Bronchial epithelial cell (primary cell): ENCODE data around the gene NCBP2. TPM values are rescaled to one million over a fixed set of nuclear protein-coding genes. Genes with fewer than 3 reads are reported as not detected.

Experiments used
- DNase-seq: peaks from one replicate; pipeline ENCODE4 v3.0.0-alpha.2; 2010; ENCODE audit warnings: low read depth
- FAIRE-seq: peaks from 2 replicates; lab custom pipeline; 2011; peaks lifted over from hg19 to GRCh38; lab: Jason Lieb, UNC
- H3K27me3 ChIP-seq: 2 replicates; pipeline ENCODE4 v1.5.1; 2011; ENCODE audit warnings: low read length; ENCODE audit not compliant: control insufficient read depth, insufficient read depth
- H3K36me3 ChIP-seq: 2 replicates; pipeline ENCODE4 v1.5.1; 2011; ENCODE audit warnings: low read length; ENCODE audit not compliant: control insufficient read depth, insufficient read depth
- H3K4me3 ChIP-seq: 2 replicates; pipeline ENCODE4 v1.5.1; 2011; ENCODE audit warnings: mild to moderate bottlenecking, low read depth, low read length, control low read depth
- CTCF ChIP-seq: IDR thresholded peaks from 2 replicates; pipeline ENCODE4 v1.5.1; 2011; ENCODE audit warnings: mild to moderate bottlenecking, moderate library complexity, low read length, control low read depth, inconsistent platforms; ENCODE audit not compliant: insufficient read depth, severe bottlenecking
- total RNA-seq: library from RNA; depleted of rRNA; stranded (reverse); fragments of >200 nt; gene quantifications from 2 replicates; pipeline ENCODE4 v1.2.1, GENCODE V29; 2014

NCBP2 gene
- total RNA-seq, 1 donor from 2014 or later = 94.0 TPM

- Histone ChIP-seq H3K4me3 (no peak overlapping the region), H3K36me3 (no peaks in the 10 kb centered on the region), H3K27me3 (no peaks in the 10 kb centered on the region)
- FAIRE-seq = no peak
- TF ChIP-seq CTCF = no peak
- no peak for DNase-seq
Observed at GRCh38 chr3:196979545-196979944, 37.2 kb upstream of the NCBP2 start.

- no peak for FAIRE-seq
- no peak for DNase-seq
- Histone ChIP-seq H3K27me3 (no peaks in the 10 kb centered on the region), H3K36me3 (no peaks in the 10 kb centered on the region), H3K4me3 (no peak overlapping the region)
- TF ChIP-seq CTCF = no peak
Observed at GRCh38 chr3:196976941-196977340, 34.6 kb upstream of the NCBP2 start.

- FAIRE-seq (no peak), DNase-seq (no peak)
- no peak for TF ChIP-seq CTCF
- H3K4me3 ChIP-seq = no peak overlapping the region
- H3K36me3 ChIP-seq = no peaks in the 10 kb centered on the region
- H3K27me3 ChIP-seq = no peaks in the 10 kb centered on the region
Observed at GRCh38 chr3:196975349-196975748, 33.0 kb upstream of the NCBP2 start.

GRCh38 chr3:196974661-196975060, 32.3 kb upstream of the NCBP2 start:
- FAIRE-seq (no peak), DNase-seq (no peak)
- H3K27me3 ChIP-seq = no peaks in the 10 kb centered on the region
- no peaks in the 10 kb centered on the region for H3K36me3 ChIP-seq
- no peak for TF ChIP-seq CTCF
- no peak overlapping the region for H3K4me3 ChIP-seq

- FAIRE-seq = no peak
- Histone ChIP-seq H3K4me3 (no peak overlapping the region), H3K36me3 (no peaks in the 10 kb centered on the region), H3K27me3 (no peaks in the 10 kb centered on the region)
- TF ChIP-seq CTCF = no peak
- peak; percentile 25 for DNase-seq
Observed at GRCh38 chr3:196971094-196971698, 28.9 kb upstream of the NCBP2 start.

GRCh38 chr3:196970547-196971093, 28.3 kb upstream of the NCBP2 start:
- DNase-seq (no peak), FAIRE-seq (no peak)
- Histone ChIP-seq H3K27me3 (no peaks in the 10 kb centered on the region), H3K4me3 (no peak overlapping the region), H3K36me3 (no peaks in the 10 kb centered on the region)
- no peak for TF ChIP-seq CTCF
